Fibroblast of villous mesenchyme (primary cell): ENCODE measurements around the gene ALOX15B. TPM values are rescaled to one million over a fixed set of nuclear protein-coding genes. Genes with fewer than 3 reads are reported as not detected.
"Not testable (repeated sequence)": the region's sequence is repeated elsewhere in the genome, so short reads cannot be mapped to it uniquely, and the experiment has no call there.

Source experiments
- DNase-seq: peaks from one replicate; pipeline ENCODE4 v3.0.0-alpha.2; 2010; ENCODE audit warnings: low read depth
- H3K4me3 ChIP-seq: 2 replicates; pipeline ENCODE4 v1.5.1; 2011; ENCODE audit warnings: low read depth, mild to moderate bottlenecking, low read length
- total RNA-seq: library from RNA; depleted of rRNA; stranded (reverse); fragments of >200 nt; gene quantifications from 2 replicates; pipeline ENCODE4 v1.2.3, GENCODE V29; 2012
- TF ChIP-seq, protein P1 (sequence below): IDR thresholded peaks from 2 replicates; pipeline ENCODE4 v1.5.1; 2012; ENCODE audit warnings: low read depth, mild to moderate bottlenecking, low read length; ENCODE audit not compliant: insufficient read depth

Gene ALOX15B
- total RNA-seq, 1 donor: not detected

DNA sequence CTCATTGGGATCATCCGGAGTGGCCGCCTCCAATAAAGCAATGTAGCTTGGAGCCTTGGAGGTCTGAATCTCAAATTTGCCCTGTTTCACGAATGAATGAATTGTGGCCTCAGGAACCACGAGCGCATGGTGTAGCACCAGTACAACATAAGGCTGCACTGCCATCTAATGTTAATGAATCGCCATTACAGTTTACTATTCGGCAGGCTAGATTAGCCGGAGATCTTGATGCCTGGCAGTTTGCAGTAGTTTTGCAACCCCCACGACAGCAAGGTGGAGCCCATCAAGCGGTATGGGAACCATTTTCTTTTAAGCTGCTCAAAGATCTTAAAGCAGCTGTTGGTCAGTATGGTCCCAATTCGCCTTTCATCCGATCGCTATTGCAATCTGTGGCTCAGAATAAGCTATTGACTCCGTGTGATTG is 18.8 kb downstream of the ALOX15B start:
- TF ChIP-seq, protein P1, sequence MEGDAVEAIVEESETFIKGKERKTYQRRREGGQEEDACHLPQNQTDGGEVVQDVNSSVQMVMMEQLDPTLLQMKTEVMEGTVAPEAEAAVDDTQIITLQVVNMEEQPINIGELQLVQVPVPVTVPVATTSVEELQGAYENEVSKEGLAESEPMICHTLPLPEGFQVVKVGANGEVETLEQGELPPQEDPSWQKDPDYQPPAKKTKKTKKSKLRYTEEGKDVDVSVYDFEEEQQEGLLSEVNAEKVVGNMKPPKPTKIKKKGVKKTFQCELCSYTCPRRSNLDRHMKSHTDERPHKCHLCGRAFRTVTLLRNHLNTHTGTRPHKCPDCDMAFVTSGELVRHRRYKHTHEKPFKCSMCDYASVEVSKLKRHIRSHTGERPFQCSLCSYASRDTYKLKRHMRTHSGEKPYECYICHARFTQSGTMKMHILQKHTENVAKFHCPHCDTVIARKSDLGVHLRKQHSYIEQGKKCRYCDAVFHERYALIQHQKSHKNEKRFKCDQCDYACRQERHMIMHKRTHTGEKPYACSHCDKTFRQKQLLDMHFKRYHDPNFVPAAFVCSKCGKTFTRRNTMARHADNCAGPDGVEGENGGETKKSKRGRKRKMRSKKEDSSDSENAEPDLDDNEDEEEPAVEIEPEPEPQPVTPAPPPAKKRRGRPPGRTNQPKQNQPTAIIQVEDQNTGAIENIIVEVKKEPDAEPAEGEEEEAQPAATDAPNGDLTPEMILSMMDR: peak; percentile 70
- H3K4me3 ChIP-seq: peak overlapping the region; percentile 24
- peak; percentile 84 for DNase-seq

DNA sequence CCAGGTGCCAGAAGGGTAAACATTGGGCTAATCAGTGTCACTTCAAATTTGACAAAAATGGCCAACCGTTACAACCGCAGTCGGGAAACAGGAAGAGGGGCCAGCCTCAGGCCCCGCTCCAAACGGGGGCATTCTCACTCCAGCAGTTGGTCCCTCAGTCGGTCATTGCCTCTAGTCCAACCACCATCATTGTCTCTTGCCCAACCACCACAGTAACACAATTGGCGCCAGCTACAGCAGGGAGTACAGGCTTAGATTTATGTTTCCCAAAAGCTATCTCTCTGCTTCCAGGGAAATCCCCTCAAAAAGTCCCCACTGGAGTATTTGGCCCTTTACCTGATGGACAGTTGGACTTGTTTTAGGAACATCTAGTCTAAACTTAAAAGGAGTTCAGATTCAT is 20.3 kb downstream of the ALOX15B start:
- no peak overlapping the region for H3K4me3 ChIP-seq
- no peak for DNase-seq

DNA sequence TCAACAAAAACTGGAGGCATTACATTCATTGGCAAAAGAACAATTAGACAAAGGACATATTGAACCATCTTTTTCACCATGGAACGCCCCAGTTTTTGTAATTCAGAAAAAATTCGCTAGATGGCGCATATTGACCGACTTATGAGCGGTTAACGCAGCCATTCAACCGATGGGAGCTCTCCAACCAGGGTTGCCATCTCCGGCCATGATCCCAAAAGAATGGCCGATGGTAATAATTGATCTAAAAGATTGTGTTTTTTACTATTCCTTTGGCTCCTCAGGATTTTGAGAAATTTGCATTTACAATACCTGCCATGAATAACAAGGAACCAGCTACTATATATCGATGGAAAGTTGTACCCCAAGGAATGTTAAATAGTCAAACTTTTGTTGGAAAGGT is 21.4 kb downstream of the ALOX15B start:
- DNase-seq: peak; percentile 72
- TF ChIP-seq, protein P1: peak; percentile 69
- H3K4me3 ChIP-seq: no peak overlapping the region

More for the DNA sequence above, 20.3 kb downstream of the ALOX15B start:
- TF ChIP-seq, protein P1: no peak

DNA sequence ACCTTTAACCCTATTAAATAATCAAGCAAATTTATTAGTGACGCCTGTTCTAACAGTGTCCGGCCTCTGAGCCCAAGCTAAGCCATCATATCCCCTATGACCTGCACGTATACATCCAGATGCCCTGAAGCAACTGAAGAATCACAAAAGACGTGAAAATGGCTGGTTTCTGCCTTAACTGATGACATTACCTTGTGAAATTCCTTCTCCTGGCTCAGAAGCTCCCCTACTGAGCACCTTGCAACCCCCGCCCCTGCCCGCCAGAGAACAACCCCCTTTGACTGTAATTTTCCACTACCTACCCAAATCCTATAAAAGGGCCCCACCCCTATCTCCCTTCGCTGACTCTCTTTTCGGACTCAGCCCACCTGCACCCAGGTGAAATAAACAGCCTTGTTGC is 23.0 kb downstream of the ALOX15B start:
- not testable (repeated sequence) for H3K4me3 ChIP-seq, DNase-seq

DNA sequence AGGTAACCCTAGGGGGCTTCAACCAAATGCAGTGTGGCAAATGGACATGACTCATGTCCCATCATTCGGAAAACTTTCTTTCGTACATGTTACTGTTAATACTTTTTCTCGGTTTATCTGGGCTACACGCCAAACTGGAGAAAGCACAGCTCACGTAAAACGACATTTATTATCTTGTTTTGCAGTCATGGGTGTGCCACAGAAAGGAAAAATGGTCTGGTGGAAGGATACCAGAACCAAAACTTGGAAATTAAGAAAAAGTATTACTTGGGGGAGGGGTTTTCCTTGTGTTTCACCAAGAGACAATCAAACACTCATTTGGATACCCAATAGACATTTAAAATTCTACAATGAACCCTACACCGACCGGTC is 23.6 kb downstream of the ALOX15B start:
- DNase-seq: peak; percentile 70
- H3K4me3 ChIP-seq: peak overlapping the region; percentile 34
- TF ChIP-seq, protein P1: no peak

DNA sequence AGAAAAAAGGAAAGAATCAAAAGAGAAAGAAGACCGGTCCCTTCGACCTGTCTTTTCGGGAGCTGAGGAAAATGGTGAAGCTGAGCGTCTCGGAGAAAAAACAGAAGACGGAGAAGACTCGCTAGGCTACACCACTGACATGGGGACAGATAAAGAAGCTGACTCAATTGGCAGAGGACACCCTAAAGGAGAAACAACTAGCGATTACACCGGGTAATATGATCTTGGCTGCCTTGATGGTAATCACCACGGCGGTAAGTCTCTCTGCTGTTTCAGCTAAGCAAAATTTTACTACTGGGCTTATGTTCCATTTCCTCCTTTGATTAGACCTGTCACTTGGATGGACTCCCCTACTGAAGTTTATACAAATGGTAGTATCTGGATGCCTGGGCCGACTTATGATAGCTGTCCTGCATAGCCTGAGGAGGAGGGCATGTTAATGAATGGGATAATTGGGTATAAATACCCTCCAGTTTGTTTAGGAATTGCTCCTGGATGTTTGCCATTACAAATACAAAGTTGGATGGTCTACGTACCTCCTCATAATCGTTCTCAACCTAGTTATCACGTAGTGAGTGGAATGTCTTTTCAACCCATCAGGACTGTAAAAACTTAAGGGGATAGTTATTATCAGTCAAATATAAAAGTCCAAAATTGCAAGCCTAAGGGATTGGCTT is 24.1 kb downstream of the ALOX15B start:
- peak overlapping the region; percentile 34 for H3K4me3 ChIP-seq
- peak; percentile 44 for DNase-seq
- TF ChIP-seq, protein P1: no peak

DNA sequence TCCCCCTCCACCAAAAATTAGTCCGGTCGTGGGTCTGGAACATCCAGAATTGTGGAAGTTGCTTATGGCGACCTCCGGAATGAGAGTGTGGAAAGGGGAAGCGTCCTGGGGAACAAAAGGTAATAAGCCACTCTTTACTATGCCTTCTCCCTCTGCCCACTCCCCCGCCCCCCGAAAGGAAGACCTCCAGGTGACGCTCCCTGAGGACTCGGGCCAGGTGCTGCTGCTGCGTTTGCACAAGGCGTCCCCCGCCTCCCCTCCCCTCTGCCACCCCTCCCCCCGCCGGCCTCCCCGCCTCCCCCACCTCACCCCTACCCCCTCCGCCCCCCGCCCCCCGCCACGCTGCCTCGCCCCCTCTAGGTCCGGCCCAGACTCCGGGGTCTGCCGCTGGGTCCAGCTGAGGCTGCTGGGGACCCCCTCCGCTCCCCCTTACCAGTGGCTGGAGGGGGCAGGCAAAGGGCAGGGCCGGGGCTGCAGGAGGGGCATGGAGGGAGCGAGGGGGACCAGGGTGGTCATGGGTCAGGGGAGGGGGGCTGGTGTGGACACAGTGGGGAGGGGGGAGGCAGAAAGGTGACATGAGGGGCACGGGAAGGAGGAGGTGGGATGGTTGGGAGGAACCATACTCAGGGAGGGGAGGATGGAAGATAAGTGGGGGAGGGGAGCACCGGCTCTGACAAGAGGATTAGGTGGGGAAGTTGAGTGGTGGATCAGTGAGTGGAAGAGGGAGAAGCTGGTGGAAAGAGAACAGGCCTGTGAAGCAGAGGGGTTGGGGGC is 25.1 kb downstream of the ALOX15B start:
- DNase-seq: no peak
- TF ChIP-seq, protein P1: no peak
- H3K4me3 ChIP-seq: no peak overlapping the region
